ENCODE measurements around the gene MTRF1. TPM values are rescaled to one million over a fixed set of nuclear protein-coding genes. Genes with fewer than 3 reads are reported as not detected.

The MTRF1 gene
- polyA plus RNA-seq, 2 donors, result 7.7 to 13.7 TPM

- H3K27ac ChIP-seq (ENCODE audit: low read depth in 2 of 2, low read length in 1 of 2), result no peak overlapping the region
- no peaks in the 10 kb centered on the region for H3K27me3 ChIP-seq (ENCODE audit: control insufficient read depth in 1 of 2, insufficient read depth in 2 of 2, low read length in 2 of 2)
- H3K9me3 ChIP-seq (ENCODE audit: control insufficient read depth in 2 of 2, insufficient read depth in 1 of 2, low read depth in 1 of 2, low read length in 1 of 2), result no peaks in the 10 kb centered on the region
Observed at GRCh38 chr13:41212881-41213280, 50.5 kb downstream of the MTRF1 start.

GRCh38 chr13:41211062-41211461 is 52.3 kb downstream of the MTRF1 start:
- 96 to 100% methylated on average over 2 of the region's 2 CpGs for WGBS, 2 donors
- no peaks in the 10 kb centered on the region for H3K4me1 ChIP-seq (ENCODE audit: control insufficient read depth in 2 of 2, insufficient read depth in 2 of 2, low read length in 1 of 2)
- H3K27ac ChIP-seq (ENCODE audit: low read depth in 2 of 2, low read length in 1 of 2), result no peak overlapping the region
- H3K4me3 ChIP-seq (ENCODE audit: low read depth in 1 of 2, low read length in 2 of 2), result no peak overlapping the region
- H3K9me3 ChIP-seq (ENCODE audit: control insufficient read depth in 2 of 2, insufficient read depth in 1 of 2, low read depth in 1 of 2, low read length in 1 of 2), result no peaks in the 10 kb centered on the region
- H3K36me3 ChIP-seq (ENCODE audit: control insufficient read depth in 2 of 2, insufficient read depth in 2 of 2, low read length in 1 of 2), result no peaks in the 10 kb centered on the region
- H3K27me3 ChIP-seq (ENCODE audit: control insufficient read depth in 1 of 2, insufficient read depth in 2 of 2, low read length in 2 of 2), result no peaks in the 10 kb centered on the region

More at GRCh38 chr13:41212881-41213280, 50.5 kb downstream of the MTRF1 start:
- H3K4me3 ChIP-seq (ENCODE audit: low read depth in 1 of 2, low read length in 2 of 2), result no peak overlapping the region
- H3K36me3 ChIP-seq (ENCODE audit: control insufficient read depth in 2 of 2, insufficient read depth in 2 of 2, low read length in 1 of 2), result no peaks in the 10 kb centered on the region
- H3K4me1 ChIP-seq (ENCODE audit: control insufficient read depth in 2 of 2, insufficient read depth in 2 of 2, low read length in 1 of 2), result no peaks in the 10 kb centered on the region

- H3K27ac ChIP-seq (ENCODE audit: low read depth in 2 of 2, low read length in 1 of 2), result no peak overlapping the region
- H3K4me3 ChIP-seq (ENCODE audit: low read depth in 1 of 2, low read length in 2 of 2), result no peak overlapping the region
Observed at GRCh38 chr13:41206467-41206866, 56.9 kb downstream of the MTRF1 start.

GRCh38 chr13:41203810-41204209 is 59.6 kb downstream of the MTRF1 start:
- H3K4me1 ChIP-seq (ENCODE audit: control insufficient read depth in 2 of 2, insufficient read depth in 2 of 2, low read length in 1 of 2), result no peaks in the 10 kb centered on the region
- H3K27me3 ChIP-seq (ENCODE audit: control insufficient read depth in 1 of 2, insufficient read depth in 2 of 2, low read length in 2 of 2), result no peaks in the 10 kb centered on the region
- 91 to 95% methylated on average over 6 of the region's 6 CpGs for WGBS, 2 donors
- H3K27ac ChIP-seq (ENCODE audit: low read depth in 2 of 2, low read length in 1 of 2), result no peak overlapping the region
- no peaks in the 10 kb centered on the region for H3K36me3 ChIP-seq (ENCODE audit: control insufficient read depth in 2 of 2, insufficient read depth in 2 of 2, low read length in 1 of 2)
- H3K4me3 ChIP-seq (ENCODE audit: low read depth in 1 of 2, low read length in 2 of 2), result no peak overlapping the region
- no peaks in the 10 kb centered on the region for H3K9me3 ChIP-seq (ENCODE audit: control insufficient read depth in 2 of 2, insufficient read depth in 1 of 2, low read depth in 1 of 2, low read length in 1 of 2)

More at GRCh38 chr13:41206467-41206866, 56.9 kb downstream of the MTRF1 start:
- Histone ChIP-seq H3K36me3 (ENCODE audit: control insufficient read depth in 2 of 2, insufficient read depth in 2 of 2, low read length in 1 of 2) (no peaks in the 10 kb centered on the region), H3K9me3 (ENCODE audit: control insufficient read depth in 2 of 2, insufficient read depth in 1 of 2, low read depth in 1 of 2, low read length in 1 of 2) (no peaks in the 10 kb centered on the region), H3K27me3 (ENCODE audit: control insufficient read depth in 1 of 2, insufficient read depth in 2 of 2, low read length in 2 of 2) (no peaks in the 10 kb centered on the region), H3K4me1 (ENCODE audit: control insufficient read depth in 2 of 2, insufficient read depth in 2 of 2, low read length in 1 of 2) (no peaks in the 10 kb centered on the region)

GRCh38 chr13:41200126-41200525 is 63.2 kb downstream of the MTRF1 start:
- WGBS, 2 donors, result 93 to 97% methylated on average over 4 of the region's 4 CpGs
- H3K36me3 ChIP-seq (ENCODE audit: control insufficient read depth in 2 of 2, insufficient read depth in 2 of 2, low read length in 1 of 2), result no peaks in the 10 kb centered on the region
- H3K27ac ChIP-seq (ENCODE audit: low read depth in 2 of 2, low read length in 1 of 2), result no peak overlapping the region
- H3K4me1 ChIP-seq (ENCODE audit: control insufficient read depth in 2 of 2, insufficient read depth in 2 of 2, low read length in 1 of 2), result no peaks in the 10 kb centered on the region
- no peaks in the 10 kb centered on the region for H3K9me3 ChIP-seq (ENCODE audit: control insufficient read depth in 2 of 2, insufficient read depth in 1 of 2, low read depth in 1 of 2, low read length in 1 of 2)
- no peak overlapping the region for H3K4me3 ChIP-seq (ENCODE audit: low read depth in 1 of 2, low read length in 2 of 2)
- H3K27me3 ChIP-seq (ENCODE audit: control insufficient read depth in 1 of 2, insufficient read depth in 2 of 2, low read length in 2 of 2), result no peaks in the 10 kb centered on the region

- Histone ChIP-seq H3K36me3 (ENCODE audit: control insufficient read depth in 2 of 2, insufficient read depth in 2 of 2, low read length in 1 of 2) (no peaks in the 10 kb centered on the region), H3K4me1 (ENCODE audit: control insufficient read depth in 2 of 2, insufficient read depth in 2 of 2, low read length in 1 of 2) (no peaks in the 10 kb centered on the region), H3K27ac (ENCODE audit: low read depth in 2 of 2, low read length in 1 of 2) (no peak overlapping the region), H3K27me3 (ENCODE audit: control insufficient read depth in 1 of 2, insufficient read depth in 2 of 2, low read length in 2 of 2) (no peaks in the 10 kb centered on the region), H3K9me3 (ENCODE audit: control insufficient read depth in 2 of 2, insufficient read depth in 1 of 2, low read depth in 1 of 2, low read length in 1 of 2) (no peaks in the 10 kb centered on the region), H3K4me3 (ENCODE audit: low read depth in 1 of 2, low read length in 2 of 2) (no peak overlapping the region)
- WGBS, 2 donors, result 75 to 79% methylated on average over 2 of the region's 2 CpGs
Observed at GRCh38 chr13:41199526-41199925, 63.9 kb downstream of the MTRF1 start.

- H3K27me3 ChIP-seq (ENCODE audit: control insufficient read depth in 1 of 2, insufficient read depth in 2 of 2, low read length in 2 of 2), result no peaks in the 10 kb centered on the region
Observed at GRCh38 chr13:41199079-41199478, 64.3 kb downstream of the MTRF1 start.

GRCh38 chr13:41196620-41197019 is 66.8 kb downstream of the MTRF1 start:
- Histone ChIP-seq H3K4me3 (ENCODE audit: low read depth in 1 of 2, low read length in 2 of 2) (no peak overlapping the region), H3K4me1 (ENCODE audit: control insufficient read depth in 2 of 2, insufficient read depth in 2 of 2, low read length in 1 of 2) (peaks cover 0 to 8% of the 10 kb centered on the region in 2 donors), H3K9me3 (ENCODE audit: control insufficient read depth in 2 of 2, insufficient read depth in 1 of 2, low read depth in 1 of 2, low read length in 1 of 2) (no peaks in the 10 kb centered on the region), H3K27ac (ENCODE audit: low read depth in 2 of 2, low read length in 1 of 2) (no peak overlapping the region), H3K27me3 (ENCODE audit: control insufficient read depth in 1 of 2, insufficient read depth in 2 of 2, low read length in 2 of 2) (no peaks in the 10 kb centered on the region), H3K36me3 (ENCODE audit: control insufficient read depth in 2 of 2, insufficient read depth in 2 of 2, low read length in 1 of 2) (no peaks in the 10 kb centered on the region)
- 67% methylated on average over 2 of the region's 2 CpGs for WGBS, 2 donors

More at GRCh38 chr13:41199079-41199478, 64.3 kb downstream of the MTRF1 start:
- Histone ChIP-seq H3K36me3 (ENCODE audit: control insufficient read depth in 2 of 2, insufficient read depth in 2 of 2, low read length in 1 of 2) (no peaks in the 10 kb centered on the region), H3K27ac (ENCODE audit: low read depth in 2 of 2, low read length in 1 of 2) (no peak overlapping the region), H3K9me3 (ENCODE audit: control insufficient read depth in 2 of 2, insufficient read depth in 1 of 2, low read depth in 1 of 2, low read length in 1 of 2) (no peaks in the 10 kb centered on the region), H3K4me3 (ENCODE audit: low read depth in 1 of 2, low read length in 2 of 2) (no peak overlapping the region), H3K4me1 (ENCODE audit: control insufficient read depth in 2 of 2, insufficient read depth in 2 of 2, low read length in 1 of 2) (peaks cover 0 to under 1% of the 10 kb centered on the region in 2 donors)
- WGBS, 2 donors, result 76 to 84% methylated on average over 5 of the region's 5 CpGs

GRCh38 chr13:41196011-41196410 is 67.4 kb downstream of the MTRF1 start:
- H3K4me3 ChIP-seq (ENCODE audit: low read depth in 1 of 2, low read length in 2 of 2), result no peak overlapping the region

GRCh38 chr13:41193919-41194824 is 69.2 kb downstream of the MTRF1 start, which contains the start of gene KBTBD7:
KBTBD7 (minus strand) TSS chr13:41194569; CDS start chr13:41194257, 312 bp downstream.
- Histone ChIP-seq H3K4me1 (ENCODE audit: control insufficient read depth in 2 of 2, insufficient read depth in 2 of 2, low read length in 1 of 2) (peaks cover 0 to 8% of the 10 kb centered on the region in 2 donors), H3K36me3 (ENCODE audit: control insufficient read depth in 2 of 2, insufficient read depth in 2 of 2, low read length in 1 of 2) (no peaks in the 10 kb centered on the region), H3K27me3 (ENCODE audit: control insufficient read depth in 1 of 2, insufficient read depth in 2 of 2, low read length in 2 of 2) (no peaks in the 10 kb centered on the region), H3K9me3 (ENCODE audit: control insufficient read depth in 2 of 2, insufficient read depth in 1 of 2, low read depth in 1 of 2, low read length in 1 of 2) (no peaks in the 10 kb centered on the region), H3K4me3 (ENCODE audit: low read depth in 1 of 2, low read length in 2 of 2) (peak within 1 kb of the TSS; percentile 65 to 77), H3K27ac (ENCODE audit: low read depth in 2 of 2, low read length in 1 of 2) (peak within 1 kb of the TSS; percentile 86 to 87)
- 10 to 12% methylated on average over 61 to 66 of the region's 66 CpGs for WGBS, 2 donors

More at GRCh38 chr13:41196011-41196410, 67.4 kb downstream of the MTRF1 start:
- Histone ChIP-seq H3K9me3 (ENCODE audit: control insufficient read depth in 2 of 2, insufficient read depth in 1 of 2, low read depth in 1 of 2, low read length in 1 of 2) (no peaks in the 10 kb centered on the region), H3K4me1 (ENCODE audit: control insufficient read depth in 2 of 2, insufficient read depth in 2 of 2, low read length in 1 of 2) (peaks cover 0 to 8% of the 10 kb centered on the region in 2 donors), H3K27me3 (ENCODE audit: control insufficient read depth in 1 of 2, insufficient read depth in 2 of 2, low read length in 2 of 2) (no peaks in the 10 kb centered on the region), H3K27ac (ENCODE audit: low read depth in 2 of 2, low read length in 1 of 2) (no peak overlapping the region), H3K36me3 (ENCODE audit: control insufficient read depth in 2 of 2, insufficient read depth in 2 of 2, low read length in 1 of 2) (no peaks in the 10 kb centered on the region)
